ENCODE data around the gene TBC1D28. TPM values are rescaled to one million over a fixed set of nuclear protein-coding genes. Genes with fewer than 3 reads are reported as not detected.
"Not testable (repeated sequence)": the region's sequence is repeated elsewhere in the genome, so short reads cannot be mapped to it uniquely, and the experiment has no call there.

TBC1D28 gene
- total and polyA plus RNA-seq, 9 donors = 0.25 TPM; not detected in 8

GRCh38 chr17:18661924-18662624 is 17.9 kb upstream of the TBC1D28 start:
- not testable (repeated sequence) for H3K4me1 ChIP-seq (ENCODE audit: control insufficient read depth, insufficient read depth, low read length); H3K27ac ChIP-seq (ENCODE audit: low read length); H3K9me3 ChIP-seq (replicated peaks; ENCODE audit: control insufficient read depth, low read depth, low read length); H3K4me3 ChIP-seq (ENCODE audit: low read length); DNase-seq; H3K27me3 ChIP-seq (ENCODE audit: control insufficient read depth, insufficient read depth, low read length); H3K36me3 ChIP-seq (ENCODE audit: control insufficient read depth, insufficient read depth, low read length)
- no CpG with 5 or more reads among the region's 5 CpGs for WGBS (ENCODE audit: insufficient coverage)

DNA sequence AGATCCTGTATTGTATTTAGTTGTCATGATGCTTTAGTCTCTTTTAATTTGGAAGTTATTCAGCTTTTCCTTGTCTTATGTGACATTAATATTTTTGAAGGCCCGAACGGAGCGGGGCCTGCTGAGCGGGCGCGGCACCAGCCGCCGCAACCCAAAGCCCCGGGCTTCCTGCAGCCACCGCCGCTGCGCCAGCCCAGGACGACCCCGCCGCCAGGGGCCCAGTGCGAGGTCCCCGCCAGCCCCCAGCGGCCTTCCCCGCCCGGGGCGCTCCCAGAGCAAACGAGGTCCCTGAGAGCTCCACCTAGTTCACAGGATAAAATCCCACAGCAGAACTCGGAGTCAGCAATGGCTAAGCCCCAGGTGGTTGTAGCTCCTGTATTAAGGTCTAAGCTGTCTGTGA is 5.9 kb upstream of the TBC1D28 start:
- not testable (repeated sequence) for H3K4me3 ChIP-seq (ENCODE audit: low read length); H3K27me3 ChIP-seq (ENCODE audit: control insufficient read depth, insufficient read depth, low read length); H3K9me3 ChIP-seq (replicated peaks; ENCODE audit: control insufficient read depth, low read depth, low read length); H3K36me3 ChIP-seq (ENCODE audit: control insufficient read depth, insufficient read depth, low read length); DNase-seq; H3K4me1 ChIP-seq (ENCODE audit: control insufficient read depth, insufficient read depth, low read length); H3K27ac ChIP-seq (ENCODE audit: low read length)
- WGBS (ENCODE audit: insufficient coverage) = 48% methylated on average over 3 of the region's 23 CpGs

GRCh38 chr17:18643124-18643523 is 1.1 kb downstream of the TBC1D28 start:
- no CpG with 5 or more reads among the region's 6 CpGs for WGBS (ENCODE audit: insufficient coverage)

DNA sequence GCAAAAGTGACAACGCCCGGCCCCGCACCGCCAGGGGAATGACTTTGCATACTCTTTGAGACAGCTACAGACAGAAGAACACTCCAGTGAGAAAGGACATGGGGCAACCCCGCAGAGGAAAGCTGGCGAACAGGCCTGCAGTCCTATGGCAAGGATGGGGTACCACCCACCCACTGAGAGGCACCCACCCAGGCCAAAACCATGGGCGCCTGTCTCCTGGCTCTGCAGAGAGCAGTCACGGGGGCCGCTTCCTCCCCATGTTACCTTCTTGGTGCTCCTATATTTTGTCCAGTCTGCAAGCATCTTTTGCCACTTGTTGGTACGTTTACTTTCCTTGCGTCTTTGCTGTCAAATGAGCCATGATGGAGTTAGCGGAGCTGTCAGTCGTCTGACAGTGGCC is 5.8 kb downstream of the TBC1D28 start:
- not testable (repeated sequence) for H3K27ac ChIP-seq (ENCODE audit: low read length); H3K9me3 ChIP-seq (replicated peaks; ENCODE audit: control insufficient read depth, low read depth, low read length); H3K27me3 ChIP-seq (ENCODE audit: control insufficient read depth, insufficient read depth, low read length); DNase-seq; H3K36me3 ChIP-seq (ENCODE audit: control insufficient read depth, insufficient read depth, low read length); H3K4me1 ChIP-seq (ENCODE audit: control insufficient read depth, insufficient read depth, low read length); H3K4me3 ChIP-seq (ENCODE audit: low read length)
- 93% methylated on average over 9 of the region's 13 CpGs for WGBS (ENCODE audit: insufficient coverage)

More at GRCh38 chr17:18643124-18643523, 1.1 kb downstream of the TBC1D28 start:
- not testable (repeated sequence) for H3K4me1 ChIP-seq (ENCODE audit: control insufficient read depth, insufficient read depth, low read length); H3K9me3 ChIP-seq (replicated peaks; ENCODE audit: control insufficient read depth, low read depth, low read length); H3K27ac ChIP-seq (ENCODE audit: low read length); DNase-seq; H3K36me3 ChIP-seq (ENCODE audit: control insufficient read depth, insufficient read depth, low read length); H3K4me3 ChIP-seq (ENCODE audit: low read length); H3K27me3 ChIP-seq (ENCODE audit: control insufficient read depth, insufficient read depth, low read length)

DNA sequence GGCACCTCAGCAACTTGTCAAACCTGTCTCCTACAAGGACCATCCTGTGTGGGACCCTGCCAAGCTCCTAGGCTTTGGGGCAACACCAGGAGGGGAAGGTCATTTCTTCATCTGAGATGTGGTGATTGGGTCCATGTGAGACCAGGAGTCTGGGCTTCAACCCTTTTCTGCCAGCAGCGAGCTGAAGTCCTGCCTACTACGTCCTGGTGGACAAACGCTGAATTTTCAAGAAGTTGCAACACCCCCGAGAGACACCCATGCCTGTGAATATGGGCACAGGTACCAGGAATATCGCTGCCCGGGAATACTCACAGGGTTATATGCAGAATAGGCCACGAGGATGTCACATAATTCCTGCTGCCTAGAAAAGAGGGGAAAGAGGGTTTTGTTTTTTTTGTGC is 8.0 kb downstream of the TBC1D28 start:
- H3K9me3 ChIP-seq (replicated peaks; ENCODE audit: control insufficient read depth, low read depth, low read length); H3K4me3 ChIP-seq (ENCODE audit: low read length); DNase-seq; H3K4me1 ChIP-seq (ENCODE audit: control insufficient read depth, insufficient read depth, low read length); H3K27me3 ChIP-seq (ENCODE audit: control insufficient read depth, insufficient read depth, low read length); H3K27ac ChIP-seq (ENCODE audit: low read length); H3K36me3 ChIP-seq (ENCODE audit: control insufficient read depth, insufficient read depth, low read length): not testable (repeated sequence)
- 77% methylated on average over 5 of the region's 7 CpGs for WGBS (ENCODE audit: insufficient coverage)

DNA sequence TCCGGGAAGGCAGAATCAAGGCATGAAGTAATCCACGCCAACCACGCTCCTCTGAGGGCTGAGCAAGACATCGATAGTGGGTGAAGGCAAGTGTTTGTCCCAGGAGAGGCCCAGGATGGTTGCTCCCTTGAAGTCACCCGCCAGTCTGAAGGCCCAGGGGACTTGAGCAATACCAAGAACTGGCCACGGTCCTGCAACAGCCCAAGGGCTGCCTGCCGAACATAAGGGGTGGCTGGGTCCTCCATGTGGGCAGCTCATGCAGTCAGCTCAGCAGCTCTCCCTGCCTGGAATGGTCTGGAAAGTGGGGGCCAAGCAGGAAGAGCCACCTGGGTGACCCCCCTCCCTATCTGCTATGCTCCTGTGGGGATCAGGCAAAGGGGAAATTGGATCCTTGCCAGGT is 8.4 kb downstream of the TBC1D28 start:
- not testable (repeated sequence) for H3K4me1 ChIP-seq (ENCODE audit: control insufficient read depth, insufficient read depth, low read length); H3K4me3 ChIP-seq (ENCODE audit: low read length); DNase-seq; H3K27me3 ChIP-seq (ENCODE audit: control insufficient read depth, insufficient read depth, low read length); H3K36me3 ChIP-seq (ENCODE audit: control insufficient read depth, insufficient read depth, low read length); H3K9me3 ChIP-seq (replicated peaks; ENCODE audit: control insufficient read depth, low read depth, low read length); H3K27ac ChIP-seq (ENCODE audit: low read length)
- whole genome bisulfite sequencing (ENCODE audit: insufficient coverage) = 57% methylated on average over 4 of the region's 7 CpGs

DNA sequence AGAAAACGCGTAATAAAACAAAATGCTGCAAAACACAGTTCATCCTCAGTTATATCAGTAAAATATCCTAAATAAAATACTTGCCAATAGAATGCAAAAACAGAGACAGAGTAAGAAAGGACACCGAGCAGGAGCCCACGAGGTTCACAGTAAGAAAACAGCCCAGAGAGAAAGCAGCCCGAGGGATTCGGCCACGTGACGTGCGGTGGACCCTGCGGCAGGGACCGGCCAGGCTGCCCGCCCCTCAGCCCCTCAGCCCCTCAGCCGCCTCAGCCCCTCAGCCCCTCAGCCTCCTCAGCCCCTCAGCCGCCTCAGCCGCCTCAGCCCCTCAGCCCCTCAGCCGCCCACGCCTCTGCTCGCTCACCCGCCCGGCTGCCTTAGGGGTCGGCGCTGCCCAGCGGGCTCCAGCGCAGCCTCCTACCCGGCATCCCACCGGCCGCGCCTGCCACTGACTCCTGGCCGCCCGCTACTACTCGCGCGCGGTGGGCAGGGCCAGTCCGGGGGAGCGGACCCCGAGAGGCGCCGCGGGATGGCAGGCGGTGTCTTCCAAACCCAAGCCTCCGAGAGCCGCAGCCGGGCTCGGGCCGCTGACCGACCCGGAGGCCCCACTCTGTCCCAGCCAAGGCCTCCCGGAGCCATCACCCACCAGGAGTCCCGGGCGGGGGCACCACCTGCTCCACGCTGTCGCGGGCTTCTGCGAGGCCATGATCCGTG is 9.5 kb downstream of the TBC1D28 start:
- H3K36me3 ChIP-seq (ENCODE audit: control insufficient read depth, insufficient read depth, low read length); DNase-seq; H3K9me3 ChIP-seq (replicated peaks; ENCODE audit: control insufficient read depth, low read depth, low read length); H3K4me1 ChIP-seq (ENCODE audit: control insufficient read depth, insufficient read depth, low read length); H3K27ac ChIP-seq (ENCODE audit: low read length); H3K27me3 ChIP-seq (ENCODE audit: control insufficient read depth, insufficient read depth, low read length): not testable (repeated sequence)
- WGBS (ENCODE audit: insufficient coverage) = 2% methylated on average over 38 of the region's 56 CpGs
- H3K4me3 ChIP-seq (ENCODE audit: low read length) = peak overlapping the region; percentile 8

DNA sequence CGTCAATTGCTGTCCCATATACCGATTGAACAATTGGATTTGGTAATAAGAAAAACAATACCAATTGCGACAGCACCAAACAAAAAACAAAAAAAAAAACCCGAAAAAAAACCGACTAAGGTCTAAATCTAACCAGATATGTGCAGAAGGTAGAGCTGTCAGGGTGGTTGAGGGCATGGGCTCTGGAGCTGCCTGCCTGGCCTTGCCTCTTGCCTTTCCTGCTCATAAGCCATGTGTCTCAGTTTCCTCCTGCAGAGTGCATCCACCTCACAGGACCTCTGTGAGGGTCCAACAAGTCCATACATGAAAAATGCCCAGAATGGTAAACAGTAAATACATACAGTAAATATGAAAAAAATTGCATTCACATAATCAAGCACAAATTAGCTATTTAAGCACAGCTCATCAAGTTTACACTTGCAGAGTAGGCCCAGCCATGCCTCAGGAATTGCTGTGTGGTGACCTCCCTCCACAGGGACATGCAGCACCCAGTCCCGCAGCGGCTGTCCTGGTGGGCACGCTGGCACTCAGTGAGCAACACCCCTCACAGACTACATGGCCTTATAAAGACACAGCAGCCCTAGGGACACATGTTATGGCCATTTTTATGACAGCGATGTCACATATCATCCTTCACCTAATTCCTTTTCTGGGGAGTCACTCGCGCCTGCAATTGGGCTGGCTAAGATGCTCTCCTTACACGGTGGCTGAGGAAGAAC is 17.9 kb downstream of the TBC1D28 start:
- H3K9me3 ChIP-seq (replicated peaks; ENCODE audit: control insufficient read depth, low read depth, low read length) = no peaks in the 10 kb centered on the region
- no peaks in the 10 kb centered on the region for H3K27me3 ChIP-seq (ENCODE audit: control insufficient read depth, insufficient read depth, low read length)
- no peak overlapping the region for H3K4me3 ChIP-seq (ENCODE audit: low read length)
- H3K27ac ChIP-seq (ENCODE audit: low read length) = no peak overlapping the region
- no peaks in the 10 kb centered on the region for H3K4me1 ChIP-seq (ENCODE audit: control insufficient read depth, insufficient read depth, low read length)
- 96% methylated on average over 3 of the region's 12 CpGs for WGBS (ENCODE audit: insufficient coverage)
- no peak for DNase-seq
- H3K36me3 ChIP-seq (ENCODE audit: control insufficient read depth, insufficient read depth, low read length) = no peaks in the 10 kb centered on the region

GRCh38 chr17:18625509-18626104 is 18.6 kb downstream of the TBC1D28 start:
- peak overlapping the region; percentile 69 for H3K27ac ChIP-seq (ENCODE audit: low read length)
- not testable (repeated sequence) for H3K36me3 ChIP-seq (ENCODE audit: control insufficient read depth, insufficient read depth, low read length); H3K27me3 ChIP-seq (ENCODE audit: control insufficient read depth, insufficient read depth, low read length); H3K9me3 ChIP-seq (replicated peaks; ENCODE audit: control insufficient read depth, low read depth, low read length); H3K4me1 ChIP-seq (ENCODE audit: control insufficient read depth, insufficient read depth, low read length)
- 15% methylated on average over 11 of the region's 22 CpGs for WGBS (ENCODE audit: insufficient coverage)
- DNase-seq = peak; percentile 82
- peak overlapping the region; percentile 45 for H3K4me3 ChIP-seq (ENCODE audit: low read length)

- not testable (repeated sequence) for H3K27me3 ChIP-seq (ENCODE audit: control insufficient read depth, insufficient read depth, low read length); H3K4me1 ChIP-seq (ENCODE audit: control insufficient read depth, insufficient read depth, low read length); H3K36me3 ChIP-seq (ENCODE audit: control insufficient read depth, insufficient read depth, low read length); H3K9me3 ChIP-seq (replicated peaks; ENCODE audit: control insufficient read depth, low read depth, low read length)
- WGBS (ENCODE audit: insufficient coverage) = no CpG with 5 or more reads among the region's 35 CpGs
- peak overlapping the region; percentile 69 for H3K27ac ChIP-seq (ENCODE audit: low read length)
- peak; percentile 22 for DNase-seq
- peak overlapping the region; percentile 45 for H3K4me3 ChIP-seq (ENCODE audit: low read length)
Measured at GRCh38 chr17:18624862-18625501, 19.2 kb downstream of the TBC1D28 start.
